HTR-8/SVneo (cell line): Measurements from ENCODE around the gene CISH.

ENCODE experiments used
- DNase-seq: peaks from one replicate; pipeline ENCODE4 v3.0.0; 2011; ENCODE audit warnings: low spot score, mixed read lengths; ENCODE audit not compliant: insufficient read length
- FAIRE-seq: peaks from 2 replicates; lab custom pipeline; 2011; peaks lifted over from hg19 to GRCh38; lab: Jason Lieb, UNC

Gene CISH

GRCh38 chr3:50600841-50601591 lies 10.6 kb downstream of the CISH start:
- FAIRE-seq, result no peak
- DNase-seq, result peak; percentile 24

GRCh38 chr3:50600141-50600753 lies 11.3 kb downstream of the CISH start:
- DNase-seq (no peak), FAIRE-seq (no peak)

GRCh38 chr3:50599716-50600118 lies 11.9 kb downstream of the CISH start:
- DNase-seq (no peak), FAIRE-seq (peak; percentile 20)

- FAIRE-seq, result no peak
- no peak for DNase-seq
Observed at GRCh38 chr3:50599115-50599715, 12.4 kb downstream of the CISH start.

- DNase-seq, result no peak
- FAIRE-seq, result no peak
Observed at GRCh38 chr3:50594253-50594785, 17.3 kb downstream of the CISH start.

GRCh38 chr3:50592568-50592967 lies 19.0 kb downstream of the CISH start:
- no peak for FAIRE-seq

GRCh38 chr3:50591196-50591741 lies 20.3 kb downstream of the CISH start:
- FAIRE-seq (no peak), DNase-seq (no peak)

More at GRCh38 chr3:50592568-50592967, 19.0 kb downstream of the CISH start:
- no peak for DNase-seq

GRCh38 chr3:50588759-50589433 lies 22.7 kb downstream of the CISH start:
- FAIRE-seq (no peak), DNase-seq (no peak)

- no peak for DNase-seq
- FAIRE-seq, result no peak
Observed at GRCh38 chr3:50587806-50588758, 23.5 kb downstream of the CISH start.

GRCh38 chr3:50587373-50587772 lies 24.2 kb downstream of the CISH start:
- FAIRE-seq (no peak), DNase-seq (no peak)

- FAIRE-seq (no peak), DNase-seq (no peak)
Observed at GRCh38 chr3:50586763-50587070, 24.9 kb downstream of the CISH start.

GRCh38 chr3:50585919-50586762 lies 25.4 kb downstream of the CISH start:
- DNase-seq, result no peak
- FAIRE-seq, result no peak

- DNase-seq (no peak), FAIRE-seq (no peak)
Observed at GRCh38 chr3:50584391-50584790, 27.2 kb downstream of the CISH start.

- FAIRE-seq, result no peak
- DNase-seq, result no peak
Observed at GRCh38 chr3:50583897-50584296, 27.7 kb downstream of the CISH start.

- FAIRE-seq, result no peak
Observed at GRCh38 chr3:50582083-50582482, 29.5 kb downstream of the CISH start.

GRCh38 chr3:50581459-50581842 lies 30.1 kb downstream of the CISH start:
- FAIRE-seq, result no peak
- DNase-seq, result no peak

More at GRCh38 chr3:50582083-50582482, 29.5 kb downstream of the CISH start:
- no peak for DNase-seq

GRCh38 chr3:50580683-50581458 lies 30.7 kb downstream of the CISH start:
- DNase-seq (no peak), FAIRE-seq (no peak)

GRCh38 chr3:50577348-50577747 lies 34.2 kb downstream of the CISH start:
- FAIRE-seq (no peak), DNase-seq (no peak)
